Thyroid gland (tissue), 4 donors: ENCODE results near the gene MYL5.

Experiments used
- CTCF ChIP-seq, 6 experiments: fragments of 200-600 bp in 3 of 6; fragments of 450-650 bp in 3 of 6; sonication (generic) in 3 of 6; IDR thresholded peaks; one replicate each; pipeline ENCODE4 v1.5.1; 2016 to 2019; ENCODE audit warnings: antibody characterized with exemption in 6 of 6, mild to moderate bottlenecking in 2 of 6, inconsistent platforms in 1 of 6, moderate library complexity in 1 of 6
- POLR2A ChIP-seq, 2 donors: fragments of 450-650 bp; IDR thresholded peaks; one replicate each; pipeline ENCODE4 v1.6.1; 2017; ENCODE audit warnings: antibody characterized with exemption in 2 of 2, mild to moderate bottlenecking in 2 of 2, moderate library complexity in 1 of 2

GRCh38 chr4:702618-703048 lies 28.3 kb downstream of the MYL5 start:
- no peak for TF ChIP-seq CTCF (IDR thresholded peaks at IDR 0.05)
- TF ChIP-seq POLR2A (IDR thresholded peaks at IDR 0.05): no peak
